ENCODE results near the gene RTBDN.

Gene RTBDN

DNA sequence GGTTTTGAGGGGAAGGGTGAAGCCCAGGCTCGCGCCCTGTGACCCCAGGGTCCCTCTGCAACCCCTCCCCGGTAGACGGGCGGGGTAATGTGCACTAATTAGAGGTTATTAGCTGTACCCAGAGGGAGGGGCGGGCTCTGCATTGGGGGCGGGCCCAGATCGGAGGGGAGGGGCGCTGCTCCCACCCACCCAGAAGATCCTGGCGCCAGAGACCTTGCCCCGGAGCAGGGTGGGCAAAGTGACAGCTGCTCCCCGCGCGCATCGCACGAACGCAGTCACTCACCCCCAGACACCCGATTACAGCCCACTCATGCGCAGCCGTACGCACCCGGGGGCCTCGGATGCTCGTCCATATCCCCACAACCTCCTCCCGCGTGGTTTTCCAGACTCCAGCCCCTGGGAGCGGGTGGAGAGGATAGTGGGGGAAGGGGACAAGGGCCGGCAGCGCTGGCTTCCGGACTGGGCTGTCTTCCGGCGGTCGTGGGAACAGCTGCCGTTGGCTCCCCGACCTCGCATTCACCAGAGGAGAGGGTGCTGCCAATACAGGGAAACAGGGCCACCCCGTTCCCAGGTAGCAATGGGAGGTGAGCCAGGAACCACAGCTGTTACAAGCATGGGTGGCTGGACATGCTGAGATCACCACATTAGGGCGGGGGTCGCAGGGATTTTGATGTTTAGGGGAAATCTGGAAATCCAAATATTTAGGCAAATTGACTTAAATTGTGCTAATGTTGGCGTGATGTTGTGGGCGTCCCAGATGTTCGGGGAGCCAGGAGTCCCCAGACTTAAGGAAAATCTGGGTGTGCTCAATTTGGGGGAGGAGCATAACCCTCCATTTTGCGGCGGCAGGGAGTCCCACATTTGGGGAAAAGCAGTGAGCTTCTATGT, 56.1 kb downstream of the RTBDN start:
- peak in 2 of 3 experiments; percentile 92 to 93 for DNase-seq

DNA sequence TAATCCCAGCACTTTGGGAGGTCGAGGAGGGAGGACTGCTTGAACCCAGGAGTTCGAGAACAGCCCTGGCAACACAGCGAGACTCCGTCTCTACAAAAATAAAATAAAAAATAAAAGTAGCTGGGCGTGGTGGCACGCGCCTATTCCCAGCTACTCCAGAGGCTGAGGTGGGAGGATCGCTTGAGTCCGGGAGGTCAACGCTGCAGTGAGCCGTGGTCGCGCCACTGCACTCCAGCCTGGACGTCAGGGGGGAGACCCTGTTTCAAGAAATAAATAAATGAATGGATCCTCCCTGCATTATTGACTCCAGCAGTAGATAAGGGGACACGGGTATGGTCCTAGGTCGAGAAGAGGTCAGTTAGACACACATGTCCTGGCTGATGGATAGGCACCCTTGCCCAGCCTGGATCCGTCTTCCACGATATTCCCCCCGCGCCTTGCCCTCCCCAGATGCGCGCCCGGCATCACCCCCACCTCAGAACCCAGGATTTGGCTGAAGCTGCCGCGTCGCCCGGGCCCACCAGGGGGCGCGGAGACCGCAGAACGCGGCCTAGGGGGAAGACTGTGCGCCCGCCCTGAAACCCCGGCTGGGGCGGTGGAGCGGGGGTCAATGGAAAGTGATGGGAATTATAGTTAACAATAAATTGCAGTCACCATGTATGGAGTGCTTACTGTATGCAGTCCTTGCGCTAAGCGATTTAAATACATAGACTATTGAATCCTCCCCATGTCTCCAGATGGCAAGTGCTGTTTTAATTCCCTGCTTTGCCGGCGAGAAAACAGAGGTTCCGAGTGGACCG, 57.0 kb downstream of the RTBDN start:
- DNase-seq: peak; percentile 63 to 92 (median 88)
